Right lobe of liver (tissue), 4 donors: ENCODE measurements around the gene ARMC12.

Experiments
- CTCF ChIP-seq, 4 donors: fragments of 200-600 bp in 3 of 4; fragments of 450-650 bp in 1 of 4; IDR thresholded peaks; one replicate each; pipeline versions ENCODE4 v1.5.1 to v1.8.0; 2016 to 2022; ENCODE audit warnings: antibody characterized with exemption in 4 of 4, mild to moderate bottlenecking in 2 of 4
- POLR2A ChIP-seq: fragments of 450-650 bp; IDR thresholded peaks from one replicate; pipeline ENCODE4 v1.6.1; 2017; ENCODE audit warnings: antibody characterized with exemption, mild to moderate bottlenecking
- donor health status: DM: no; HTN: no; CAD: no.
- donor health status: DM: no; HTN: no; CAD: no.
- donor health status: DM: no; HTN: yes; CAD: no.

DNA sequence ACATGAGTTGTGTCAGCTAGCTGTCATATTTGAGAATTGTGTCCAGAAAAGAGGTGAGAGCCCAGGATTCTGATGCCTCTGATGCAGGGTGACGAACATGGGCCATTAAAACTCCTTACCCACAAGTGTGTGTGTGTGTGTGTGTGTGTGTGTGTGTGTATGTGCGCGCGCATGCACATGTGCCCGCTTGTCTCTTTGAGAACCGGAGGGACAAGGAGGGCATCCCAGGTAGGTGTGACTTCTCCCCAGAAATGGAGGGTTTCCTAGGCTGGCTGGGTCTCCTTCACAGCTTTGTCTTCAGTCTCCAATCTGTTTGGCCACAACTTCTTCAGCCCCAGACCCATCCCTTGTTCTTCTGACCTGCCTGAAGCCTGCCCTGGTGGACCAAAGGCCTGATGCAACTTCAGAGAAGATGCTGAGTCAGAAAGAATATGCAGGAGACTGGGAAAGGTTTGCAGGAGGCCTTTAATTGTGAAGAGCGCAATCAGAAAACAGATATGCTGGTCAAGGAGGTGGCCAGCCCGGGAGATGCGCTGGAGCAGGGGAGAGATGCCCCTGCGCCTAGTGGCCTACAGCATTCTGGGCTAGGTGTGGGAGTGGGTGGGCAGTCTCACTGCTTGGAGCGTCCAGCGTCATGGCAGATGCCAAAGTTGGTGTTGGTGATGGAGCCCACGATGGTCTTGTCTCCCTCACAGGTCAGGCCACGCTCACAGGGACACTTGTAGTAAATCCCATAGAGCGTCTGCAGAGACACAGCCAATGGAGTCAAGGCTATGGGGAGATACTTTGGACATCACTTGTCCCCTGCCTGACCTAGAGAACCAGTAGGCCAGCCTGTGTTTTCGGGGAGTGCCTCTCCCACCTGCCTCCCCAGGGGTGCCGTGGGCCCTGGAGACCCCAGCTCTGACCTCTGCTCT lies 58.0 kb downstream of the ARMC12 start:
- TF ChIP-seq CTCF (IDR thresholded peaks at IDR 0.05): no peak
- TF ChIP-seq POLR2A: no peak
